Loucy (cell line): ENCODE results near the gene MINDY4.

Experiments
- H2AFZ ChIP-seq: fragments of 200-600 bp; sonication (generic); 2 replicates; pipeline ENCODE4 v1.6.0; 2016; ENCODE audit warnings: antibody characterized with exemption, mild to moderate bottlenecking, low read length, moderate library complexity
- H3F3A ChIP-seq: fragments of 200-600 bp; 2 replicates; pipeline ENCODE4 v1.6.0; 2016; ENCODE audit warnings: antibody characterized with exemption, low read depth, mild to moderate bottlenecking
- H3K27me3 ChIP-seq: fragments of 200-600 bp; sonication (generic); 2 replicates; pipeline ENCODE4 v1.6.1; 2014; ENCODE audit warnings: low read length, mild to moderate bottlenecking; ENCODE audit not compliant: insufficient read depth, poor library complexity, severe bottlenecking
- H3K36me3 ChIP-seq: fragments of 200-600 bp; sonication (generic); 2 replicates; pipeline ENCODE4 v1.6.1; 2016; ENCODE audit warnings: low read length; ENCODE audit not compliant: insufficient read depth
- H3K4me1 ChIP-seq: fragments of 200-600 bp; sonication (generic); 2 replicates; pipeline ENCODE4 v1.5.1; 2014; ENCODE audit warnings: low read length, mild to moderate bottlenecking; ENCODE audit not compliant: insufficient read depth, poor library complexity, severe bottlenecking
- H3K4me2 ChIP-seq: fragments of 200-600 bp; sonication (generic); 2 replicates; pipeline ENCODE4 v1.6.0; 2014; ENCODE audit warnings: antibody characterized with exemption, low read length, low read depth, mild to moderate bottlenecking; ENCODE audit not compliant: poor library complexity, severe bottlenecking
- H3K4me3 ChIP-seq: fragments of 200-600 bp; sonication (generic); 2 replicates; pipeline ENCODE4 v1.5.1; 2014; ENCODE audit warnings: low read length, mild to moderate bottlenecking, mixed read lengths; ENCODE audit not compliant: poor library complexity, severe bottlenecking
- H3K79me2 ChIP-seq: fragments of 200-600 bp; sonication (generic); 2 replicates; pipeline ENCODE4 v1.6.1; 2014; ENCODE audit warnings: low read length; ENCODE audit not compliant: insufficient read depth
- H3K9ac ChIP-seq: fragments of 200-600 bp; sonication (generic); 2 replicates; pipeline ENCODE4 v1.6.0; 2014; ENCODE audit warnings: mild to moderate bottlenecking, low read depth, low read length, moderate library complexity; ENCODE audit not compliant: poor library complexity, severe bottlenecking
- H3K9me2 ChIP-seq: fragments of 200-600 bp; sonication (generic); replicated peaks from 2 replicates; pipeline ENCODE4 v1.6.1; 2016; ENCODE audit warnings: low read depth, low read length, mixed read lengths
- H3K9me3 ChIP-seq: fragments of 200-600 bp; sonication (generic); 2 replicates; pipeline ENCODE4 v1.6.1; 2014; ENCODE audit warnings: mild to moderate bottlenecking, antibody characterized with exemption, low read length, low read depth; ENCODE audit not compliant: insufficient read depth
- H4K20me1 ChIP-seq: fragments of 200-600 bp; sonication (generic); 2 replicates; pipeline ENCODE4 v1.6.0; 2014; ENCODE audit warnings: antibody characterized with exemption, low read length, mild to moderate bottlenecking; ENCODE audit not compliant: insufficient read depth, poor library complexity, severe bottlenecking
- CTCF ChIP-seq: fragments of 200-600 bp; sonication (generic); conservative IDR thresholded peaks from 2 replicates; pipeline ENCODE4 v1.5.1; 2014; ENCODE audit warnings: mild to moderate bottlenecking, antibody characterized with exemption, low read length
- EZH2phosphoT487 ChIP-seq: fragments of 200-600 bp; IDR thresholded peaks from 2 replicates; pipeline ENCODE4 v1.6.1; 2018; ENCODE audit warnings: antibody characterized with exemption, mild to moderate bottlenecking, moderate library complexity, borderline replicate concordance

The MINDY4 gene

GRCh38 chr7:30816645-30817370, 45.6 kb downstream of the MINDY4 start:
- Histone ChIP-seq H3K9ac (no peak overlapping the region), H3K9me2 (0 out of 2 replicates have a peak, but pooled peaks cover 4% of the 10 kb centered on the region), H3K4me3 (no peak overlapping the region), H4K20me1 (no peaks in the 10 kb centered on the region), H3K4me1 (no peaks in the 10 kb centered on the region), H3K9me3 (no peaks in the 10 kb centered on the region), H2AFZ (no peak overlapping the region), H3K36me3 (no peaks in the 10 kb centered on the region), H3K79me2 (no peaks in the 10 kb centered on the region), H3K27me3 (no peaks in the 10 kb centered on the region), H3F3A (no peaks in the 10 kb centered on the region), H3K4me2 (no peak overlapping the region)
- no peak for TF ChIP-seq EZH2phosphoT487
- no peak for TF ChIP-seq CTCF

- no peaks in the 10 kb centered on the region for H3K79me2 ChIP-seq
These were observed 46.2 kb downstream of the MINDY4 start for GRCh38 chr7:30817371-30817767.

GRCh38 chr7:30824821-30825720, 53.9 kb downstream of the MINDY4 start:
- Histone ChIP-seq H3F3A (no peaks in the 10 kb centered on the region), H3K9me2 (0 out of 2 replicates have a peak, but pooled peaks cover 4% of the 10 kb centered on the region), H3K4me3 (no peak overlapping the region), H3K79me2 (no peaks in the 10 kb centered on the region), H4K20me1 (no peaks in the 10 kb centered on the region), H2AFZ (no peak overlapping the region), H3K4me2 (no peak overlapping the region), H3K4me1 (no peaks in the 10 kb centered on the region), H3K36me3 (no peaks in the 10 kb centered on the region), H3K9me3 (no peaks in the 10 kb centered on the region), H3K9ac (no peak overlapping the region), H3K27me3 (no peaks in the 10 kb centered on the region)
- TF ChIP-seq EZH2phosphoT487 (no peak), CTCF (no peak)

More at GRCh38 chr7:30817371-30817767, 46.2 kb downstream of the MINDY4 start:
- Histone ChIP-seq H4K20me1 (no peaks in the 10 kb centered on the region), H3K36me3 (no peaks in the 10 kb centered on the region), H3K9me2 (0 out of 2 replicates have a peak, but pooled peaks cover 4% of the 10 kb centered on the region), H3K27me3 (no peaks in the 10 kb centered on the region), H3K4me3 (no peak overlapping the region), H3K9ac (no peak overlapping the region), H3K4me2 (no peak overlapping the region), H3K4me1 (no peaks in the 10 kb centered on the region), H3K9me3 (no peaks in the 10 kb centered on the region), H2AFZ (no peak overlapping the region), H3F3A (no peaks in the 10 kb centered on the region)
- TF ChIP-seq EZH2phosphoT487, result no peak
- no peak for TF ChIP-seq CTCF
